Ovary (tissue), 9 donors: ENCODE results near the gene VAMP1. TPM values are rescaled to one million over a fixed set of nuclear protein-coding genes. Genes with fewer than 3 reads are reported as not detected.
A peak's percentile ranks its signal among the peaks of the same experiment; 100 is the strongest.

Experiments used
- DNase-seq, 5 donors: peaks; one replicate each; pipeline ENCODE4 v3.0.0-alpha.2; 2019 to 2020
- H3K27ac ChIP-seq, 2 donors: fragments of 200-600 bp; one replicate each; pipeline versions ENCODE4 v1.5.1 to v1.8.0; 2019 to 2022
- H3K27me3 ChIP-seq: fragments of 200-600 bp; one replicate; pipeline ENCODE4 v1.8.0; 2022
- H3K36me3 ChIP-seq: fragments of 200-600 bp; sonication (generic); one replicate; pipeline ENCODE4 v1.5.1; 2019
- H3K4me1 ChIP-seq: one replicate; pipeline ENCODE4 v1.8.1; 2013; ENCODE audit warnings: mild to moderate bottlenecking, moderate library complexity; ENCODE audit not compliant: insufficient read depth
- H3K4me3 ChIP-seq: fragments of 200-600 bp; sonication (generic); one replicate; pipeline ENCODE4 v1.5.1; 2017
- H3K9me3 ChIP-seq, 2 donors: fragments of 200-600 bp in 1 of 2; sonication (generic) in 1 of 2; one replicate each; pipeline versions ENCODE4 v1.5.1 to v1.8.1; 2013 to 2019; ENCODE audit warnings: mild to moderate bottlenecking in 1 of 2, moderate library complexity in 1 of 2
- EP300 ChIP-seq: sonication (generic); formaldehyde crosslinking; IDR thresholded peaks from one replicate; pipeline ENCODE4 v1.6.1; 2017; ENCODE audit warnings: antibody characterized with exemption
- POLR2A ChIP-seq: fragments of 450-650 bp; IDR thresholded peaks from one replicate; pipeline ENCODE4 v1.6.1; 2017; ENCODE audit warnings: antibody characterized with exemption, mild to moderate bottlenecking, moderate library complexity
- whole genome bisulfite sequencing, 3 donors: extraction: QIAGEN DNeasy Blood & Tissue Kit in 1 of 3; methylation state at CpG; one replicate each; pipeline versions ENCODE4 v1.1.5 to v1.1.7; 2013 to 2017; 5-methylcytosine and 5-hydroxymethylcytosine counted together
- intact Hi-C, 4 donors: fragments of 100-400 bp; cut with DNase I; formaldehyde crosslinking; loops; one replicate each; pipeline versions ENCODE4 v1.11.0 to v1.15.1; 2022 to 2023
- polyA plus RNA-seq, 2 donors: library from polyadenylated mRNA; stranded (reverse); fragments of 200-250 nt in 1 of 2; fragments of 350-450 nt in 1 of 2; fragmentation: Illumina TruSeq in 1 of 2; extraction: RNeasy Lipid Tissue Mini Kit (QIAGEN cat#74804) in 1 of 2; gene quantifications; one replicate each; pipeline ENCODE4 v1.2.3, GENCODE V29; 2013 to 2014
- total RNA-seq, 7 donors: library from RNA; depleted of rRNA in 2 of 7; stranded (reverse); fragments of >200 nt in 2 of 7; fragmentation: NEBNext Ultra II Directional in 3 of 7; extraction: Animal tissue kit (Norgen Biotek cat#: 25700) in 3 of 7; gene quantifications; one replicate each; pipeline versions ENCODE4 v1.1.0 to v1.2.4, GENCODE V29; 2016 to 2023
- TF ChIP-seq, protein P1 (sequence below), 3 donors: fragments of 450-650 bp in 2 of 3; fragments of 200-600 bp in 1 of 3; IDR thresholded peaks; one replicate each; pipeline versions ENCODE4 v1.5.1 to v1.8.0; 2016 to 2022; ENCODE audit warnings: antibody characterized with exemption in 3 of 3, mild to moderate bottlenecking in 1 of 3
- donor health status: DM: no; HTN: no; CAD: no; lungs with moderate emphysema.
- donor health status: DM: no; HTN: no; CAD: no.
- donor health status: Bipolar disorder and iron deficiency.
- donor health status: DM: yes; HTN: yes; CAD: no.
- donor health status: DM: no; HTN: no; CAD: no.
- donor health status: DM: yes; HTN: yes; CAD: no.

The VAMP1 gene
- total and polyA plus RNA-seq, 9 donors = 2.5 to 11.9 (median 5.8) TPM

DNA sequence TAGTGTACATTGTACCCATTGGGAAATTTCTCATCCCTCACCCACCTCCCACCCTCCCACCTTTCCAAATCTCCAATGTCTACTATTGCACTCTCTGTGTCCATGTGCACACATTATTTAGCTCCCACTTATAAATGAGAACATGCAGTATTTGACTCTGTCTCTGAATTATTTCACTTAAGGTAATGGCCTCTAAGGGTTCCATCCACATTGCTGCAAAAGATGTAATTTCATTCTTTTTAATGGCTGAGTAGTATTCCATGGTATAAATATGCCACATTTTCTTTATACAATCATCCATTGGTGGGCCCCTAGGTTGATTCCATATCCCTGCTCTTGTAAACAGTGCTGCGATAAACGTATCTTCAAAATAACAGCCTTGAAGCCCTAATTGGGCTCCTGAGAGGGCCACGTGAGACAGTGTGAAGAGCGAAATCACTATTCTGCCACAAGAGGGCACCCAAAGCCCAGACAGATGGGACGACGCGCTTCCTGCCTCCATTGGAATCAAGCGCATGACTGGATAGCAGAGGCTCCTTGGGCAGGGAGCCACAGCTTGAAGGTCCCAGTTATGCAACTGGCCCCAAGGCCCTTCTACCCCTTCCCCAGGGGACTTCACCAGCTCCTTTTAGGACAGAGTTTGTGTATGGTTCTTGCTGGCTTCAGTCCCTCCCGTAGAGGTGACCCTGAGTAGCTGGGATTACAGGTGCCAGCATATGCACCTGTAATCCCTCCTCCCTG is 47.0 kb downstream of the VAMP1 start:
- Histone ChIP-seq H3K4me1 (peaks cover 6% of the 10 kb centered on the region), H3K27me3 (no peaks in the 10 kb centered on the region), H3K36me3 (no peaks in the 10 kb centered on the region), H3K9me3 (no peaks in the 10 kb centered on the region), H3K4me3 (no peak overlapping the region), H3K27ac (no peak overlapping the region)
- intact Hi-C loops = loop anchor here (2.0 to 5.0 kb wide), 5 partner anchors 39 to 114 kb away; partner anchors contain the start of gene GAPDH (in 1 of the 4)
- WGBS, 3 donors = 4 to 5% (median 5%) methylated on average over 9 of the region's 9 CpGs
- peak; percentile 36 for TF ChIP-seq POLR2A
- TF ChIP-seq, protein P1, sequence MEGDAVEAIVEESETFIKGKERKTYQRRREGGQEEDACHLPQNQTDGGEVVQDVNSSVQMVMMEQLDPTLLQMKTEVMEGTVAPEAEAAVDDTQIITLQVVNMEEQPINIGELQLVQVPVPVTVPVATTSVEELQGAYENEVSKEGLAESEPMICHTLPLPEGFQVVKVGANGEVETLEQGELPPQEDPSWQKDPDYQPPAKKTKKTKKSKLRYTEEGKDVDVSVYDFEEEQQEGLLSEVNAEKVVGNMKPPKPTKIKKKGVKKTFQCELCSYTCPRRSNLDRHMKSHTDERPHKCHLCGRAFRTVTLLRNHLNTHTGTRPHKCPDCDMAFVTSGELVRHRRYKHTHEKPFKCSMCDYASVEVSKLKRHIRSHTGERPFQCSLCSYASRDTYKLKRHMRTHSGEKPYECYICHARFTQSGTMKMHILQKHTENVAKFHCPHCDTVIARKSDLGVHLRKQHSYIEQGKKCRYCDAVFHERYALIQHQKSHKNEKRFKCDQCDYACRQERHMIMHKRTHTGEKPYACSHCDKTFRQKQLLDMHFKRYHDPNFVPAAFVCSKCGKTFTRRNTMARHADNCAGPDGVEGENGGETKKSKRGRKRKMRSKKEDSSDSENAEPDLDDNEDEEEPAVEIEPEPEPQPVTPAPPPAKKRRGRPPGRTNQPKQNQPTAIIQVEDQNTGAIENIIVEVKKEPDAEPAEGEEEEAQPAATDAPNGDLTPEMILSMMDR (IDR thresholded peaks at IDR 0.05) = peak; percentile 70 to 93 (median 86)
- no peak for TF ChIP-seq EP300
- peak; percentile 80 to 90 (median 88) for DNase-seq

GRCh38 chr12:6420364-6420763 is 50.1 kb downstream of the VAMP1 start:
- no peak for DNase-seq
- H3K4me3 ChIP-seq = no peak overlapping the region
- WGBS, 3 donors = 30 to 57% (median 45%) methylated on average over 4 of the region's 4 CpGs
- H3K36me3 ChIP-seq = no peaks in the 10 kb centered on the region
- no peaks in the 10 kb centered on the region for H3K27me3 ChIP-seq
- H3K4me1 ChIP-seq = peaks cover 8% of the 10 kb centered on the region
- intact Hi-C loops = loop anchor here (5.0 kb wide), 4 partner anchors 42 to 117 kb away; partner anchors contain the start of gene GAPDH (in 1 of the 4)
- H3K27ac ChIP-seq = no peak overlapping the region
- no peaks in the 10 kb centered on the region for H3K9me3 ChIP-seq
- TF ChIP-seq EP300 = no peak
- no peak for TF ChIP-seq POLR2A
- TF ChIP-seq, protein P1 (IDR thresholded peaks at IDR 0.05) = no peak

- Histone ChIP-seq H3K27ac (peak overlapping the region in 1 of 2 donors; percentile 30), H3K27me3 (no peaks in the 10 kb centered on the region), H3K4me3 (no peak overlapping the region), H3K9me3 (no peaks in the 10 kb centered on the region), H3K36me3 (no peaks in the 10 kb centered on the region), H3K4me1 (peaks cover 8% of the 10 kb centered on the region)
- 24 to 36% (median 33%) methylated on average over 6 of the region's 6 CpGs for WGBS, 3 donors
- intact Hi-C loops = no loop called here
- TF ChIP-seq EP300 (no peak), POLR2A (no peak)
- TF ChIP-seq, protein P1 (IDR thresholded peaks at IDR 0.05) = no peak
- peak in 1 of 5 donors; percentile 64 for DNase-seq
Measured at GRCh38 chr12:6418796-6419195, 51.7 kb downstream of the VAMP1 start.

- no peaks in the 10 kb centered on the region for H3K27me3 ChIP-seq
- H3K27ac ChIP-seq = no peak overlapping the region
- no peaks in the 10 kb centered on the region for H3K36me3 ChIP-seq
- no peak overlapping the region for H3K4me3 ChIP-seq
- 94 to 96% (median 95%) methylated on average over 3 of the region's 3 CpGs for WGBS, 3 donors
- peaks cover 7% of the 10 kb centered on the region for H3K4me1 ChIP-seq
- intact Hi-C loops = no loop called here
- TF ChIP-seq POLR2A (no peak), EP300 (no peak)
- TF ChIP-seq, protein P1 (IDR thresholded peaks at IDR 0.05) = no peak
- DNase-seq = no peak
- H3K9me3 ChIP-seq = no peaks in the 10 kb centered on the region
Measured at GRCh38 chr12:6416596-6416995, 53.9 kb downstream of the VAMP1 start.

Other genes with a start within 250 kb of the VAMP1 start
- gene PLEKHG6, start 160.0 kb downstream of the VAMP1 start, total RNA-seq = 1 to 10 TPM in 1 of 7 donors, under 1 TPM in 5, not detected in 1; 0.17 to 1.7 (median 0.51) TPM
- gene PLEKHG6, start 160.0 kb downstream of the VAMP1 start, polyA plus RNA-seq = under 1 TPM in 1 of 2 donors, not detected in 1; 0.13 TPM
- gene TNFRSF1A, start 128.6 kb downstream of the VAMP1 start, total RNA-seq = 100 to 1,000 TPM; 116 to 274 (median 179) TPM
- gene TNFRSF1A, start 128.6 kb downstream of the VAMP1 start, polyA plus RNA-seq = 100 to 1,000 TPM in 1 of 2 donors, 10 to 100 TPM in 1; 92.8 to 230 TPM
- 100 to 1,000 TPM in 1 of 7 donors, 10 to 100 TPM in 4, 1 to 10 TPM in 2; 3.3 to 141 (median 17.0) TPM for gene SCNN1A, start 95.1 kb downstream of the VAMP1 start, total RNA-seq
- 1 to 10 TPM; 1.2 to 1.6 TPM for gene SCNN1A, start 95.1 kb downstream of the VAMP1 start, polyA plus RNA-seq
- gene LTBR, start 86.5 kb downstream of the VAMP1 start, total RNA-seq = 100 to 1,000 TPM in 3 of 7 donors, 10 to 100 TPM in 4; 55.8 to 131 (median 92.6) TPM
- 10 to 100 TPM; 21.9 to 65.7 TPM for gene LTBR, start 86.5 kb downstream of the VAMP1 start, polyA plus RNA-seq
- under 1 TPM in 5 of 7 donors, not detected in 2; 0.34 to 0.87 (median 0.55) TPM for gene CD27, start 25.7 kb downstream of the VAMP1 start, total RNA-seq
- gene CD27, start 25.7 kb downstream of the VAMP1 start, polyA plus RNA-seq = under 1 TPM; 0.38 to 0.63 TPM
- 10 to 100 TPM; 10.3 to 23.4 (median 15.3) TPM for gene TAPBPL, start 18.6 kb downstream of the VAMP1 start, total RNA-seq
- 10 to 100 TPM; 16.5 to 37.5 TPM for gene TAPBPL, start 18.6 kb downstream of the VAMP1 start, polyA plus RNA-seq
- gene MRPL51, start 22.6 kb upstream of the VAMP1 start, total RNA-seq = 100 to 1,000 TPM in 4 of 7 donors, 10 to 100 TPM in 3; 27.5 to 119 (median 108) TPM
- 100 to 1,000 TPM in 1 of 2 donors, 10 to 100 TPM in 1; 74.1 to 142 TPM for gene MRPL51, start 22.6 kb upstream of the VAMP1 start, polyA plus RNA-seq
- gene NCAPD2, start 23.4 kb upstream of the VAMP1 start, total RNA-seq = 10 to 100 TPM; 11.5 to 19.5 (median 16.4) TPM
- gene NCAPD2, start 23.4 kb upstream of the VAMP1 start, polyA plus RNA-seq = 10 to 100 TPM in 1 of 2 donors, 1 to 10 TPM in 1; 8.8 to 19.4 TPM
- 1,000 to 10,000 TPM in 5 of 7 donors, 100 to 1,000 TPM in 2; 661 to 1,442 (median 1,249) TPM for gene GAPDH, start 63.8 kb upstream of the VAMP1 start, total RNA-seq
- 1,000 to 10,000 TPM; 1,086 to 1,247 TPM for gene GAPDH, start 63.8 kb upstream of the VAMP1 start, polyA plus RNA-seq
- gene IFFO1, start 85.4 kb upstream of the VAMP1 start, total RNA-seq = 10 to 100 TPM; 10.9 to 31.4 (median 22.9) TPM
- gene IFFO1, start 85.4 kb upstream of the VAMP1 start, polyA plus RNA-seq = 10 to 100 TPM in 1 of 2 donors, 1 to 10 TPM in 1; 9.7 to 25.9 TPM
- 10 to 100 TPM; 11.6 to 46.9 (median 24.5) TPM for gene NOP2, start 97.6 kb upstream of the VAMP1 start, total RNA-seq
- 10 to 100 TPM; 11.6 to 31.2 TPM for gene NOP2, start 97.6 kb upstream of the VAMP1 start, polyA plus RNA-seq
- gene CHD4, start 136.7 kb upstream of the VAMP1 start, total RNA-seq = 100 to 1,000 TPM; 137 to 297 (median 227) TPM
- 100 to 1,000 TPM; 118 to 177 TPM for gene CHD4, start 136.7 kb upstream of the VAMP1 start, polyA plus RNA-seq
- 1 to 10 TPM in 6 of 7 donors, under 1 TPM in 1; 0.83 to 2.2 (median 1.3) TPM for gene LPAR5, start 165.3 kb upstream of the VAMP1 start, total RNA-seq
- gene LPAR5, start 165.3 kb upstream of the VAMP1 start, polyA plus RNA-seq = 1 to 10 TPM in 1 of 2 donors, under 1 TPM in 1; 0.57 to 2.6 TPM
- 1 to 10 TPM in 3 of 7 donors, under 1 TPM in 4; 0.30 to 2.5 (median 0.92) TPM for gene ACRBP, start 176.8 kb upstream of the VAMP1 start, total RNA-seq
- gene ACRBP, start 176.8 kb upstream of the VAMP1 start, polyA plus RNA-seq = 1 to 10 TPM in 1 of 2 donors, under 1 TPM in 1; 0.54 to 2.9 TPM
- gene ING4, start 192.4 kb upstream of the VAMP1 start, total RNA-seq = 10 to 100 TPM; 26.1 to 39.9 (median 35.0) TPM
- gene ING4, start 192.4 kb upstream of the VAMP1 start, polyA plus RNA-seq = 10 to 100 TPM; 64.9 to 90.0 TPM
- 10 to 100 TPM; 22.1 to 64.9 (median 58.2) TPM for gene ZNF384, start 218.7 kb upstream of the VAMP1 start, total RNA-seq
- 10 to 100 TPM; 44.4 to 59.0 TPM for gene ZNF384, start 218.7 kb upstream of the VAMP1 start, polyA plus RNA-seq
- gene PIANP, start 230.1 kb upstream of the VAMP1 start, total RNA-seq = 1 to 10 TPM in 2 of 7 donors, under 1 TPM in 4, not detected in 1; 0.11 to 3.1 (median 0.85) TPM
- 1 to 10 TPM; 1.2 to 3.9 TPM for gene PIANP, start 230.1 kb upstream of the VAMP1 start, polyA plus RNA-seq